PC-9 (cell line): Measurements from ENCODE around the gene SP2.

Source experiments
- CTCF ChIP-seq: fragments of 200-600 bp; sonication (generic); conservative IDR thresholded peaks from 2 replicates; pipeline ENCODE4 v1.6.1; 2017; ENCODE audit warnings: mixed run types, antibody characterized with exemption, mild to moderate bottlenecking, moderate library complexity
- EZH2 ChIP-seq: fragments of 200-600 bp; sonication (generic); IDR thresholded peaks from 2 replicates; pipeline ENCODE4 v1.8.0; 2017; ENCODE audit warnings: antibody characterized with exemption, low read depth

GRCh38 chr17:47852113-47852949 is 43.7 kb upstream of the SP2 start:
- TF ChIP-seq CTCF (no peak), EZH2 (no peak)
